ENCODE measurements around the gene TMEM192. TPM values are rescaled to one million over a fixed set of nuclear protein-coding genes. Genes with fewer than 3 reads are reported as not detected.
"Not testable (repeated sequence)": the region's sequence is repeated elsewhere in the genome, so short reads cannot be mapped to it uniquely, and the experiment has no call there.

Gene TMEM192
- total and polyA plus RNA-seq, 2 donors (not counting 3 experiments of a cell fraction or from before 2014, with no cell fraction given), result 11.4 to 13.0 TPM

- no peak overlapping the region for H2AFZ ChIP-seq (ENCODE audit: low read depth, low read length)
- TF ChIP-seq GATA2 (IDR thresholded peaks at IDR 0.05; ENCODE audit: insufficient read depth, insufficient read length, low read depth, low read length), result no peak
- TF ChIP-seq, protein P1, sequence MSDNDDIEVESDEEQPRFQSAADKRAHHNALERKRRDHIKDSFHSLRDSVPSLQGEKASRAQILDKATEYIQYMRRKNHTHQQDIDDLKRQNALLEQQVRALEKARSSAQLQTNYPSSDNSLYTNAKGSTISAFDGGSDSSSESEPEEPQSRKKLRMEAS (IDR thresholded peaks at IDR 0.05; ENCODE audit: insufficient read depth, insufficient read length), result no peak
- TF ChIP-seq, protein P2, sequence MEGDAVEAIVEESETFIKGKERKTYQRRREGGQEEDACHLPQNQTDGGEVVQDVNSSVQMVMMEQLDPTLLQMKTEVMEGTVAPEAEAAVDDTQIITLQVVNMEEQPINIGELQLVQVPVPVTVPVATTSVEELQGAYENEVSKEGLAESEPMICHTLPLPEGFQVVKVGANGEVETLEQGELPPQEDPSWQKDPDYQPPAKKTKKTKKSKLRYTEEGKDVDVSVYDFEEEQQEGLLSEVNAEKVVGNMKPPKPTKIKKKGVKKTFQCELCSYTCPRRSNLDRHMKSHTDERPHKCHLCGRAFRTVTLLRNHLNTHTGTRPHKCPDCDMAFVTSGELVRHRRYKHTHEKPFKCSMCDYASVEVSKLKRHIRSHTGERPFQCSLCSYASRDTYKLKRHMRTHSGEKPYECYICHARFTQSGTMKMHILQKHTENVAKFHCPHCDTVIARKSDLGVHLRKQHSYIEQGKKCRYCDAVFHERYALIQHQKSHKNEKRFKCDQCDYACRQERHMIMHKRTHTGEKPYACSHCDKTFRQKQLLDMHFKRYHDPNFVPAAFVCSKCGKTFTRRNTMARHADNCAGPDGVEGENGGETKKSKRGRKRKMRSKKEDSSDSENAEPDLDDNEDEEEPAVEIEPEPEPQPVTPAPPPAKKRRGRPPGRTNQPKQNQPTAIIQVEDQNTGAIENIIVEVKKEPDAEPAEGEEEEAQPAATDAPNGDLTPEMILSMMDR (IDR thresholded peaks at IDR 0.05; ENCODE audit: extremely low read depth in 1 of 2, insufficient read depth in 1 of 2, low read depth in 1 of 2, low read length in 2 of 2), result no peak
- TF ChIP-seq EZH2 (IDR thresholded peaks at IDR 0.05; ENCODE audit: borderline replicate concordance, low read depth, low read length, severe bottlenecking), result no peak
- no peak for TF ChIP-seq POLR2A (IDR thresholded peaks at IDR 0.05; ENCODE audit: low read depth, low read length)
- TF ChIP-seq FOS (IDR thresholded peaks at IDR 0.05; ENCODE audit: borderline replicate concordance, insufficient read depth, low read length), result no peak
- no peak for TF ChIP-seq JUN (IDR thresholded peaks at IDR 0.05; ENCODE audit: borderline replicate concordance, insufficient read depth, insufficient read length, low read depth)
- no peak for TF ChIP-seq MYC (IDR thresholded peaks at IDR 0.05; ENCODE audit: low read depth, low read length)
- TF ChIP-seq POLR2AphosphoS5 (IDR thresholded peaks at IDR 0.05; ENCODE audit: insufficient read depth, low read depth, low read length), result no peak
- dilution Hi-C loops (cut with MboI; ENCODE audit: extremely low pct_ligation_motif_present, low sequenced_read_pairs), result no loop called here
- H3K4me2 ChIP-seq (ENCODE audit: insufficient read depth, low read length), result no peak overlapping the region
- no peaks in the 10 kb centered on the region for H3K4me1 ChIP-seq (ENCODE audit: control insufficient read depth, extremely low read depth, insufficient read depth, low read length)
- H3K9ac ChIP-seq (replicated peaks; ENCODE audit: extremely low read depth, insufficient read depth, low read length), result no peak overlapping the region
- intact Hi-C loops (cut with micrococcal nuclease), result no loop called here
- BruUV-seq (replicated peaks), result no TSS peak
- no peaks in the 10 kb centered on the region for H3K9me3 ChIP-seq (replicated peaks; ENCODE audit: control insufficient read depth, insufficient read depth, low read length)
- H3K9me1 ChIP-seq (replicated peaks; ENCODE audit: control insufficient read depth, extremely low read depth, insufficient read depth, low read length), result no peaks in the 10 kb centered on the region
- ChIA-PET POLR2A (no interaction called here), CTCF (no interaction called here)
- H3K27ac ChIP-seq (ENCODE audit: insufficient read depth, low read depth, low read length), result no peak overlapping the region
- DNase-seq (ENCODE audit: low read depth, low spot score) (no peak), FAIRE-seq (no peak)
- H3K27me3 ChIP-seq (ENCODE audit: control insufficient read depth in 2 of 2, insufficient read depth in 2 of 2, low read length in 2 of 2), result no peaks in the 10 kb centered on the region
- H4K20me1 ChIP-seq (replicated peaks; ENCODE audit: control insufficient read depth, extremely low read depth, insufficient read depth, low read length), result no peaks in the 10 kb centered on the region
- H3K4me3 ChIP-seq (replicated peaks in 1 of 3; ENCODE audit: insufficient read depth in 1 of 3, low read depth in 1 of 3, low read length in 3 of 3), result no peak overlapping the region
- no peaks in the 10 kb centered on the region for H3K79me2 ChIP-seq (ENCODE audit: control insufficient read depth, insufficient read depth, low read length)
- no peaks in the 10 kb centered on the region for H3K36me3 ChIP-seq (ENCODE audit: control insufficient read depth in 2 of 2, extremely low read depth in 1 of 2, insufficient read depth in 2 of 2, low read length in 2 of 2)
These were observed 84.8 kb downstream of the TMEM192 start for GRCh38 chr4:165027762-165028402.

DNA sequence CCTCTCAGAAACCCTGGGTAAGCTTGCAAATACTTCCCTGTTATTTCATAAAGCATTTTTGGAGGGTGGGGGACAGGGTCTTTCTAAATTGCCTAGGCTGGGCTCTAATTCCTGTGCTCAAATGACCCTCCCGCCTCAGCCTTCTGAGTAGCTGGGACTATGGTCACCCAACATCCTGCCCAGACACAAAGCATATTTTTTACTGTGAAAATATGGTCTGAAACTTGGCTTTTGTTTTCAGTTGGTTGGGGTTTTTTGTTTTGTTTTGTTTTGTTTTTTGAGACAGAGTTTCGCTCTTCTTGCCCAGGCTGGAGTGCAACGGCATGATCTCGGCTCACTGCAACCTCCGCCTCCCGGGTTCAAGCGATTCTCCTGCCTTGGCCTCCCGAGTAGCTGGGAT lies 86.9 kb downstream of the TMEM192 start:
- H3K36me3 ChIP-seq (ENCODE audit: control insufficient read depth in 2 of 2, extremely low read depth in 1 of 2, insufficient read depth in 2 of 2, low read length in 2 of 2); H3K9me3 ChIP-seq (replicated peaks; ENCODE audit: control insufficient read depth, insufficient read depth, low read length); POLR2A ChIA-PET; intact Hi-C loops (cut with micrococcal nuclease); H2AFZ ChIP-seq (ENCODE audit: low read depth, low read length); FAIRE-seq; CTCF ChIA-PET; H3K4me3 ChIP-seq (replicated peaks in 1 of 3; ENCODE audit: insufficient read depth in 1 of 3, low read depth in 1 of 3, low read length in 3 of 3); H4K20me1 ChIP-seq (replicated peaks; ENCODE audit: control insufficient read depth, extremely low read depth, insufficient read depth, low read length); DNase-seq (ENCODE audit: low read depth, low spot score); BruUV-seq (replicated peaks); H3K27me3 ChIP-seq (ENCODE audit: control insufficient read depth in 2 of 2, insufficient read depth in 2 of 2, low read length in 2 of 2); H3K4me1 ChIP-seq (ENCODE audit: control insufficient read depth, extremely low read depth, insufficient read depth, low read length); H3K9ac ChIP-seq (replicated peaks; ENCODE audit: extremely low read depth, insufficient read depth, low read length); dilution Hi-C loops (cut with MboI; ENCODE audit: extremely low pct_ligation_motif_present, low sequenced_read_pairs); H3K4me2 ChIP-seq (ENCODE audit: insufficient read depth, low read length); H3K27ac ChIP-seq (ENCODE audit: insufficient read depth, low read depth, low read length); H3K79me2 ChIP-seq (ENCODE audit: control insufficient read depth, insufficient read depth, low read length); H3K9me1 ChIP-seq (replicated peaks; ENCODE audit: control insufficient read depth, extremely low read depth, insufficient read depth, low read length): not testable (repeated sequence)
